ENCODE data around the gene CELF2.

CELF2 gene

GRCh38 chr10:11023009-11023953, 5.6 kb downstream of the CELF2 start:
- DNase-seq (ENCODE audit: low read depth in 3 of 3) = no peak

GRCh38 chr10:11024596-11024995, 6.9 kb downstream of the CELF2 start:
- DNase-seq (ENCODE audit: low read depth in 3 of 3) = no peak

- DNase-seq (ENCODE audit: low read depth in 3 of 3) = no peak
These were observed 8.3 kb downstream of the CELF2 start for GRCh38 chr10:11025978-11026377.

- no peak for DNase-seq (ENCODE audit: low read depth in 3 of 3)
These were observed 9.1 kb downstream of the CELF2 start for GRCh38 chr10:11026773-11027172.

- no peak for DNase-seq (ENCODE audit: low read depth in 3 of 3)
These were observed 17.1 kb downstream of the CELF2 start for GRCh38 chr10:11034762-11035161.

- no peak for DNase-seq (ENCODE audit: low read depth in 3 of 3)
These were observed 17.8 kb downstream of the CELF2 start for GRCh38 chr10:11035301-11035991.

- no peak for DNase-seq (ENCODE audit: low read depth in 3 of 3)
These were observed 18.8 kb downstream of the CELF2 start for GRCh38 chr10:11036424-11037011.

- DNase-seq (ENCODE audit: low read depth in 3 of 3) = no peak
These were observed 20.3 kb downstream of the CELF2 start for GRCh38 chr10:11037991-11038390.

- DNase-seq (ENCODE audit: low read depth in 3 of 3) = no peak
These were observed 24.7 kb downstream of the CELF2 start for GRCh38 chr10:11042357-11042756.

- DNase-seq (ENCODE audit: low read depth in 3 of 3) = no peak
These were observed 25.4 kb downstream of the CELF2 start for GRCh38 chr10:11043039-11043438.

- DNase-seq (ENCODE audit: low read depth in 3 of 3) = no peak
These were observed 25.9 kb downstream of the CELF2 start for GRCh38 chr10:11043446-11044127.

GRCh38 chr10:11045487-11045886, 27.8 kb downstream of the CELF2 start:
- no peak for DNase-seq (ENCODE audit: low read depth in 3 of 3)

- DNase-seq (ENCODE audit: low read depth in 3 of 3) = no peak
These were observed 28.5 kb downstream of the CELF2 start for GRCh38 chr10:11045995-11046775.

- DNase-seq (ENCODE audit: low read depth in 3 of 3) = no peak
These were observed 29.1 kb downstream of the CELF2 start for GRCh38 chr10:11046776-11047160.

GRCh38 chr10:11048707-11049278, 31.1 kb downstream of the CELF2 start:
- no peak for DNase-seq (ENCODE audit: low read depth in 3 of 3)

GRCh38 chr10:11049806-11050205, 32.1 kb downstream of the CELF2 start:
- DNase-seq (ENCODE audit: low read depth in 3 of 3) = no peak

GRCh38 chr10:11050301-11051287, 32.9 kb downstream of the CELF2 start:
- DNase-seq (ENCODE audit: low read depth in 3 of 3) = no peak

- DNase-seq (ENCODE audit: low read depth in 3 of 3) = no peak
These were observed 39.3 kb downstream of the CELF2 start for GRCh38 chr10:11057018-11057417.

GRCh38 chr10:11057448-11057847, 39.8 kb downstream of the CELF2 start:
- no peak for DNase-seq (ENCODE audit: low read depth in 3 of 3)

GRCh38 chr10:11057994-11058393, 40.3 kb downstream of the CELF2 start:
- DNase-seq (ENCODE audit: low read depth in 3 of 3) = no peak
